HG03196 (cell line): ENCODE results near the gene PRDM16.

ENCODE experiments used
- ATAC-seq: cut with Tn5 transposase; IDR thresholded peaks from one replicate; pipeline ENCODE4 v1.9.1; 2021; ENCODE audit not compliant: unreplicated experiment

The PRDM16 gene

DNA sequence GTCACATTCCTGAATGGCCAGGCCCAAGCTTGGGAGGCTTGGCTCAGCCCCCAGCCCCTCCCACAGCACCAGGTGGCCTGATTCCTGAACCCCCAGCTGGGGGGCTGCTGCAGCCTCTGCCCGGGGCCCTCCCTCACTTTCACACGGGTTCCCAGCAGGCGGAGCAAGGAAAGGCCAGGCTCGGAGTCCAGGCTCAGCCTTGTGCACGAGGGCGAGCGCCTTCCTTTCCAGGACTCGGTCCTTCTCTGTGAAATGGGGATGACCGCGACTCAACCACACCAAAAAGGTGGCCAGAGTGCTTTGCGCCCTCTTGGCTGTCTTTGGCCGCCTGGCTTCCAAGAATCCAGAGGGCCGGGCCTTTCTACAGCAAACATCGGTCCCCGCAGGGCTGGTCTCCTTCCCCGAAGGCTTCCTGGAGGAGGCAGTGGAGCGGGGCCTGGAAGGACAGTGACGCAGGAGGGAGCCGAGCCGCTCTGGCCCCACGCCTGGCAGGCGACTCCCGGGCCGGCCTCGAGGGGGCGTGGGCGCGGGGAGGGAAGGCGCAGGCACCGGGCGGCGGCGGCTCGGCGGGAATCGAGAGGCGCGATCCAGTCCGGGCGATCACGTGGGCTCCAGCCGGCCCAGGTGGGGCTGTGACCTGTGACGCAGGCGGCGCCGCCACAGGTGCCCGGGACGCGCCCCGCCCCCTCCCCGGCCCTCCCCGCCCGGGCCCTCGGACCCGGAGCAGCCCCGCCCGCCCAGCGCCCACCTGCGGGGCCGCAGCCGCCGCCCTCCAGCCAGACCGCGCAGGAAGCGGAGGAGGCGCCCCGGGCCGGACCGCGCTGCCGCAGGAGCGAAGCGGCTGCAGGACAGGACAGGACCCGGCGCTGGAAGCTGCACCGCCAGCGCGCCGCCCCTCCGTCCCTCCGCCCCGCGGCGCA, 385.1 kb downstream of the PRDM16 start, which contains the start of gene ARHGEF16:
TSS of gene ARHGEF16 (plus strand) at position 775 of the 920 bp plus-strand sequence. CDS start 8,420 bp downstream, outside the sequence.
- no peak for ATAC-seq

- ATAC-seq, result no peak
These were observed 386.0 kb downstream of the PRDM16 start for GRCh38 chr1:3454811-3455618.

DNA sequence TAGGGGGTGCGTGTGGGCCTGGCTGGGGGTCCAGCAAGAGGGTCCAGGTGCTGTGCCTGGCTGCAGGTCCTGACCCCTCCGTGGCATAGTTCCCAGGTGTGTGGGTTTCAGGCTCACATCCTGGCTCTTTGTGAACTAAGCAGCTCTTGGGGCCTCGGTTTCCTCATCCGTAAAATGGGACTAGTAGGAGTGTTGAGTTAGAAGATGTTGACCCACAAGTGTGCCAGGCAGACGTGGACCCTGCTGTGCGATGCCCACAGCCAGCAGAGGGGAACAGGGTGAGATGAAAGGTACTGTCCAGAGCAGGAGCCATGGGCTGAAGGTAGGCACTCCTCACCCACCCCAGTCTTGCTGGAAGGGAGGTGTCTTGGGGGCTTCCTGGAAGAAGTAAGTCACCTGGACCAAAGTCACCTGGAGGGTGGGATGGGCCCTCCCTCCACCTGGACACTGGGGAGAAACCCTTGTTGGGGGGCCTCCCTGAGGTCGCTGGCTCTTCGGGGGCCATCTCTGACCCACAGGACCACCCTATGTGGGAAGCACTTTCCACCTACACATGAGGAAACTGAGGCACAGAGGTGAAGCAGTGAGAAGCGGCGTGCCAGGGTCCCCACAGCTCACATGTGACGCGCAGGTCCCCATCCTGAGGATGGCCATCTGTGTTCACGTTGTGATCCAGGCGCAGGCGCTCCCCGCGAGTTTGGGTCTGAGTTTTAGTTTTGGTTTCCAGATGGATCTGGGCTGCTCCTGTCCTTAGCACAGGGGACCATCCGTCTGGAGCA, 386.9 kb downstream of the PRDM16 start:
- no peak for ATAC-seq

DNA sequence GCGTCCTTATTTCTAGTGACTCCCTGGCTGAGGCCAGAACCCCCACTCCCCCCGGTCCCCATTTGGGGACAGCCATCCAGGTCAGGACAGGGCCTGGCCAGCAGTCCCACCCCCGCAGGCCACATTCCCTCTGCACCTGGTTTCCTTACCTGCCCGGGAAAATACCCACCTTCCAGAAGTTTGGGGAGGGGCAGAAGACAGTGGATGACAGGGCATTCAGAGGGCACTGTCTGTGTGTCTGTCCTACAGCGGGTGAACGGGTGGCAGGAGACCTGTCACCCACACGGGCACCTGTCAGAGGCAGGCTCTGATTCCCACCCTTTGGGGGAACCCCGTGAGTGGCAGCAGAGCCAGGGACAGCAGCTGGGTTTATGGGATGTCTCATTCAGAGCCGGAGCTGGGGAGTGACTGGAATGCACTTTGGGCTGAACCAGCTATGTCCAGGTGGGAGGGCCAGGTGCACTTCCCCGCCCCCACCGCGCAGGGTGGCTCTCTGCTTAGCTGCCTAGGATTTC, 387.5 kb downstream of the PRDM16 start:
- ATAC-seq, result no peak

DNA sequence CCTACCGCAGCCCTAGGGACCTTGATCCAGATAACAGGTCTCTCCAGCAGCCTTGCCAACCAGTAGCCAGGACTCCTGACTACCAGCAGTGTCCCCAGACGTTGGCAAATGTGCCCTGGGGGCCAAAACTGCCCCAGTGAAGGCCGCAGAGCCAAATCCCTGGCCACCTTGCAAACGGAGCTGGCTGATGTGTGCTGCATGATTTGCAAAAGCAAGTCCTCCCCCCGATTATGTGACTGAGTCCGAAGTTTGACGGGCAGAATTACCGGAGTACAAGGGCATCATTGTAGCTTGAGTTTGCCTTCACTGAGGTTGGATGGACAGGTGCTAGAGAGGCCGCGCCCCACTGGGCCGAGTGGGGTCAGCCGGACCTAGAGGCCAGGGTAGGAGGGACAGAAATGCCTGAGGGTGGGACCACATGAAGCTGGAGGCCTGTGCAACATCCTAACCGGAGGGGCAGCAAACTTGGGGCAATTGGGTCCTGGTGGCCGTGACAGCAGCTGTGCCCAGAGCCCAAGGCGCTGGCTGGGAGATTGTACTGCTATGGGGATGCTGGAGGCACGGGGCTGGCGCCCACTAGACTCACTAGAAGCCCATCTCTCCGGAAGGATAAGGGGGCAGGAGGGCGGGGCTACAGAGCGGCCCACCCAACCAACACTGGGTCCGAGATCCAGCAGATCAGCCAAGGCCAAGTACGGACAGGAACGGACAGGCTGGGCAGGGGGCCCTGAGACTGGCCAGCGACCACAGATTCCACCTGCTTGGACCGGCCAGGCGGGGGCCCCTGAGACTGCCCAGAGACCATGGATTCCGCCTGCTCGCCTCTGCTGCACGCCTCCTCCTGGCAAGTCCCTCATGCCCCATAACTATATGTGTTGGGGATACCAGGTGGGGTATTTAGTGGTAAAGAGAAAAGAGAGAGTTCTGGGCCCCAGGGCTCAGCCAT, 388.2 kb downstream of the PRDM16 start:
- ATAC-seq, result no peak

- no peak for ATAC-seq
These were observed 389.2 kb downstream of the PRDM16 start for GRCh38 chr1:3457910-3458883.

DNA sequence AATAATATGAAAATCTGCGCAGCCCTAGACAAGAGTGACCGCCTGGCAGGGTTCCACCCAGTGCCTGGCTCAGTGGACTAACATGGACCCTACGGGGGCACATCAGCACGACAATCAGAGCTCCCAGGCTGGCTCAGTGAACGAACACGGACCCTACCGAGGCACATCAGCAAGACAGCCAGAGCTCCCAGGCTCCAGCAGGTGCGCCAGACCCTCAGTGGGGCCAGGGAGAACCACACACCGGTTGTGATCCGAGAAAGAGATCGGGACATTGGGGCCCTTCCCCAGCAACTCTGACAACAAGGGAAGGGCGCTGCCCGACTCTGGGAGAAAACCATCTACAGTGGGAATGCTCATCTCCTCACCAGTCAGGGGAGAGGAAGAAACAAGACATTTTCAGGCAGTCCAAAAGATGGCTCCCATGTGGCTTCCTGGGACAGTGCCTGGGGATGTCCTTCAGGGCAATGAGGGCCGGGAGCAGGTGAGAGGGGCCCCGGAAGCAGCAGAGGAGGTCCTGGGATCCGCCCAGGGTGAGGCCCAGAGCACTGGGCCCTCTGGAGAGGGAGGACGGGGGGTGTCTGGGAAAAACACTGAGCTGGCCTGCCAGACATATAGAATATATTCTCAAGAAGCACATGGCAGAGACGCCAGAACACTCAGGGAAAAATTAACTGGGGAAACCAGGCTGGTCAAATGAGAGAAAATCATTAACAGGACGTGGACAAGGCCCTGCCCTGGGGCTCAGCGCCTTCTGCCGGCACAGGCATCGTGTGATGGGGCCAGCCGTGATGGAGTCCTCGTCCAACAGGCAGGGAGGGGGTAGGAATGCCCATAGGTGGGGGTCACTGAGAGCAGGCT, 390.3 kb downstream of the PRDM16 start:
- ATAC-seq, result no peak

- no peak for ATAC-seq
These were observed 391.1 kb downstream of the PRDM16 start for GRCh38 chr1:3459940-3460671.

DNA sequence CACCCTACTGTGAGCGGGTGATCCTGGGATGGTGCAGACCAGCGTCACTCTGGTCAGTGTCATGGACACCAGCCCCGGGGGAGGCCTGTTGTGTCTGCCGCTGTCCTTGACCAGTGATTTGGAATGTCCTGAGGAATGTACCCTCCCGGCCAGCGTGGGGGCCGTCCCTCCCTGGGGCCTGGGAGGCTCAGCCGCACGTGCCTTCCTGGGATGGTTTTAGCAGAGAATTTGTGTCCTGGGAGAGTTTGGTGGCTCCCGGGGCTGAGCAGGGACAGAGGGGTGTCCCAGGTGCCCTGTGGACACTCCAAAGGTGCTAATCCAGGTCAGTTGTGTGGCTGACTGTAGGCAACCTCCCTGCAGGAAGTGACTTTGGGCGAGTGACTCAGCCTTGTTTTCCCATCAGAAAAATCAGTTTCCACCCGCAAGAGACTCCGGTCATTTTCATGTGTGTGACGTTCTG, 391.7 kb downstream of the PRDM16 start:
- ATAC-seq, result no peak

GRCh38 chr1:3461238-3461933, 392.4 kb downstream of the PRDM16 start:
- no peak for ATAC-seq

DNA sequence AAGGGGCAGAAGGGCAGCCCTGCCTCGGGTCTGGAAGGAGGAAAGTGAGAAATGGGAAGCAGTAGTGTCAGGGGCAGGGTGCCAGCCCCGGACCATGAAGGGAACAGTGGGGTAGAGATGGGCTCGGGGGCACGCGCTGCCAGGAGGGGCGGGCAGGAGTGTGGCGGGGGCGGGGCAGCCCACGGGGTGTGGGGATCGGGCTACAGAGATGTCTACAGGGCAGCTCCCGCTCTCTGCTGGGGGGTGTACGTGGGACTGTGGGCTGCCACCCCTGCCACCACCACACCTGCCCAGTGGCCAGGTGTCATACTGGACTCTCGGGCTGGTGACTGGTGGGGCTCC, 392.9 kb downstream of the PRDM16 start:
- ATAC-seq, result no peak

- no peak for ATAC-seq
These were observed 393.5 kb downstream of the PRDM16 start for GRCh38 chr1:3462356-3463012.

DNA sequence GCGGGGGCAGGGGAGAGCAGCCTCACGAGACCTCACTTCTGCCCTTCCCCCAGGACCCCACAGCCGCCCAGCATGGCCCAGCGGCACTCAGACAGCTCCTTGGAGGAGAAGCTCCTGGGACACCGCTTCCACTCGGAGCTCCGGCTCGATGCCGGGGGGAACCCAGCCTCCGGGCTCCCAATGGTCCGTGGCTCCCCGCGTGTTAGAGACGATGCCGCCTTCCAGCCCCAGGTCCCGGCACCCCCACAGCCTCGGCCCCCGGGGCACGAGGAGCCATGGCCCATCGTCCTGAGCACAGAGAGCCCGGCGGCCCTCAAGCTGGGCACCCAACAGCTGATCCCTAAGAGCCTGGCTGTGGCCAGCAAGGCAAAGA, 394.0 kb downstream of the PRDM16 start:
- ATAC-seq, result no peak

GRCh38 chr1:3463408-3463863, 394.4 kb downstream of the PRDM16 start:
- no peak for ATAC-seq

GRCh38 chr1:3463891-3464648, 395.1 kb downstream of the PRDM16 start:
- no peak for ATAC-seq
